NT2/D1 (cell line): ENCODE data around the gene NELFB.

Experiments used
- YY1 ChIP-seq: IDR thresholded peaks from 2 replicates; pipeline ENCODE4 v1.6.1; 2011; ENCODE audit not compliant: insufficient read length, insufficient read depth
- ZNF274 ChIP-seq: IDR thresholded peaks from 2 replicates; pipeline ENCODE4 v1.6.1; 2011; ENCODE audit warnings: mild to moderate bottlenecking, low read depth, low read length

- TF ChIP-seq ZNF274: no peak
- TF ChIP-seq YY1: no peak
Observed at GRCh38 chr9:137218212-137218753, 36.8 kb upstream of the NELFB start.
